IPS DF 6.9 (cell line): ENCODE data around the gene HYLS1.
"Not testable (repeated sequence)": the region's sequence is repeated elsewhere in the genome, so short reads cannot be mapped to it uniquely, and the experiment has no call there.

ENCODE experiments used
- DNase-seq: peaks from one replicate; pipeline ENCODE4 v3.0.0-alpha.2; 2013; ENCODE audit warnings: low read depth, low spot score
- H3K27ac ChIP-seq: one replicate; pipeline ENCODE4 v1.5.1; 2013; ENCODE audit warnings: low read length, control low read depth
- H3K27me3 ChIP-seq: 2 replicates; pipeline ENCODE4 v1.6.1; 2013; ENCODE audit warnings: mild to moderate bottlenecking, low read length; ENCODE audit not compliant: control insufficient read depth, insufficient read depth
- H3K36me3 ChIP-seq: 2 replicates; pipeline ENCODE4 v1.6.1; 2013; ENCODE audit warnings: low read length; ENCODE audit not compliant: control insufficient read depth, insufficient read depth
- H3K4me1 ChIP-seq: 2 replicates; pipeline ENCODE4 v1.6.1; 2013; ENCODE audit warnings: low read length; ENCODE audit not compliant: control insufficient read depth, insufficient read depth
- H3K4me3 ChIP-seq: 2 replicates; pipeline ENCODE4 v1.5.1; 2013; ENCODE audit warnings: mild to moderate bottlenecking, low read length
- H3K9me3 ChIP-seq: 2 replicates; pipeline ENCODE4 v1.6.1; 2013; ENCODE audit warnings: low read length, inconsistent platforms; ENCODE audit not compliant: control insufficient read depth, insufficient read depth
- WGBS: extraction: QIAGEN DNeasy Blood & Tissue Kit; methylation state at CpG from one replicate; pipeline ENCODE4 v1.1.7; 2013; ENCODE audit warnings: mixed read lengths, missing lambda C conversion rate; ENCODE audit not compliant: insufficient read length, insufficient coverage; 5-methylcytosine and 5-hydroxymethylcytosine counted together

Gene HYLS1

DNA sequence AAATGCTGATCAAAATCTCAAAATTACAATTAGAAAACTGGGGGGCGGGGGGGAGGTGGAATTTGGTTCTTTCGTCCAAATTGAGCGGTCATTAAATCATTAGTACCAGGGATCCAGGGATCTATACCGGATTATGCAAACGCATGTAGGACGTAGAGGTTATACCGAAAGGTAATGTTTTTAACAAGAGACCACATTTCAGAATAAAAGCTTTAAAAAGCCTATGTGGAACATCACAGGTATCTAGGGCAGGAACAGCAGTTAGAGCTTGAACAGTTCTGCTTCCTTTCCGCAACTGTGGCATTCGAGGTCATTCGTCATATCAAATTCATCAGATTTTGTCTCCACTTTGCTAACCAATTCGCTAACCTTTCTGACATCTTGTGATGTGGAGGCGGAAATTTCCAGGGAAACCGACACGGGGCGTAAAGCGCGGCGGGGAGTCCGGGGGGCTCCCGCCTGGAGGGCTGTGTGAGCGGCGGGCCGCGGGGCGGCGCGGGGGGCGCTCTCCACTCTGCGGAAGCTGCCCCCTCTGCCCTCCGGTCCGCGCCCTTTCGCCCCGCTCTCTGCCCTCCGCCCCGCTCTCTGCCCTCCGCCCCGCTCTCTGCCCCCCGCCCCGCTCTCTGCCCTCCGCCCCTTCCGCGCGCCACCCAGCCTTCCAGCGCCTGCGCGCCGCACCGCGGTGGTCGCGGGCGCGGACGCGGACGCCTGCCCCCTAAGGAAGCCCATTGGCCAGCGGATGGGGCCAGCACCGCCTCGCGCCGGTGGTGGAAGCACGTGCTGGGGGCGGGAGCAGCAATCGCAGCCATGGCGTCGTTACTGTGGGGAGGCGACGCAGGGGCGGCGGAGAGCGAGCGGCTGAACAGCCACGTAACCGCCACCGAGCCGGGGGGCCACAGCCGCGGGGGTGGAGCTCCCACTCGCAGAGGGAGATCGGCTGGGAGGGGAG, 16.5 kb downstream of the HYLS1 start, which contains the start of gene DDX25:
Gene DDX25 (plus strand): TSS at position 798 of the 949 bp plus-strand sequence. CDS start 10 bp downstream, at position 808.
- no peaks in the 10 kb centered on the region for H3K9me3 ChIP-seq
- no peak for DNase-seq
- H3K27me3 ChIP-seq = peaks cover 8% of the 10 kb centered on the region; the same call in 1 of the 2 replicates
- no peaks in the 10 kb centered on the region; the same call in 1 of the 2 replicates for H3K36me3 ChIP-seq
- H3K4me3 ChIP-seq = peak within 1 kb of the TSS; percentile 47; the same call in 1 of the 2 replicates
- H3K27ac ChIP-seq = no peak within 1 kb of the TSS
- no peaks in the 10 kb centered on the region for H3K4me1 ChIP-seq
- WGBS = no CpG with 5 or more reads among the region's 81 CpGs

DNA sequence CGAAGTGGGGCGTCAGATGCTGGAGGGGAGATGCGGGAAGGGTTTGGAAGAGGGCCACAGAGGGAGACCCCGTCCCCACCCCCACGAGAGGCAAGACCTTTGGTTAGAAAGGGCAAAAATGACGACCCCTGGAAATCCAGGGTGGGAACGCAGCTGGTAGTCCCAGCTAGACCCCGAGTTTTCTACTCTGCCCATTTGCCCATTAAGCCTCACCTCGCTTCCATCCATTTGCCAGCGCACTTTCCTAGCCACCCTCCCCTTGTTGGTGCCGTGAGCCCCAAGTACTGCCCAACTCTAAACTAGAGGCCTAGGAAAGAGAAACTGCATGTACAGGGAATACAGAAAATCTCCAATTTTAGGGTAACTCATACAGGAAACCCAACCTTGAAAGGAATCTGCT, 17.2 kb downstream of the HYLS1 start:
- DNase-seq = no peak
- WGBS = no CpG with 5 or more reads among the region's 11 CpGs
- Histone ChIP-seq H3K27me3 (peaks cover 8% of the 10 kb centered on the region; the same call in 1 of the 2 replicates), H3K4me3 (peak overlapping the region; percentile 47; the same call in 1 of the 2 replicates), H3K27ac (no peak overlapping the region), H3K4me1 (no peaks in the 10 kb centered on the region), H3K9me3 (no peaks in the 10 kb centered on the region), H3K36me3 (no peaks in the 10 kb centered on the region)

DNA sequence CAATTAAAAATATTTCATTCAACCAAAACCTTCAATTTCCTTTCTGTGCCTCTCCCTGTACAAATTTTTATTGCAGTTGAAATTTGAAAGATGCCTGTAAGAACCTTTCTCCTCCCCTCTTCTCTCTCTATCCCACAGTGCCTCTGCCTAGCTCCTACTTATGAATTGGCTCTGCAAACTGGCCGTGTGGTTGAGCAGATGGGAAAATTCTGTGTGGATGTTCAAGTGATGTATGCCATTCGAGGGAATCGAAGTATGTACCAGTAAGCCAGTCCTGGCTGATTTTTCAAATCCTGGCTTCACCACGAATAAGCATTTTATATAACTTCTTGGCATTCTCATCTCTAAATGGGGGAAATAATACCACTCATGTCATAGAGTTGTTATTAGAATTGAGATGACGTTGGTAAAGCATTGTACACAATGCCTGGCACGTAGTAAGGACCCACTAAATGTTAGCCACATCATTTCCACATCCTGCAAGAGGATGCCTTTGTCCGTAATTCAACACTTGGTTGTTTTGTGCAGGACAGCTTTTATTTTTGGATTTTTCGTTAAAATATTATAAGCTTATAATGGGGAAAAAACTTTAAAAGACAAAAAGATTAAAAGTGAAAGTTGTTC, 22.9 kb downstream of the HYLS1 start:
- DNase-seq = no peak
- Histone ChIP-seq H3K36me3 (no peaks in the 10 kb centered on the region), H3K27me3 (no peaks in the 10 kb centered on the region), H3K9me3 (no peaks in the 10 kb centered on the region), H3K27ac (no peak overlapping the region), H3K4me1 (no peaks in the 10 kb centered on the region), H3K4me3 (no peak overlapping the region)
- 100% methylated on average over 1 of the region's 8 CpGs for WGBS

DNA sequence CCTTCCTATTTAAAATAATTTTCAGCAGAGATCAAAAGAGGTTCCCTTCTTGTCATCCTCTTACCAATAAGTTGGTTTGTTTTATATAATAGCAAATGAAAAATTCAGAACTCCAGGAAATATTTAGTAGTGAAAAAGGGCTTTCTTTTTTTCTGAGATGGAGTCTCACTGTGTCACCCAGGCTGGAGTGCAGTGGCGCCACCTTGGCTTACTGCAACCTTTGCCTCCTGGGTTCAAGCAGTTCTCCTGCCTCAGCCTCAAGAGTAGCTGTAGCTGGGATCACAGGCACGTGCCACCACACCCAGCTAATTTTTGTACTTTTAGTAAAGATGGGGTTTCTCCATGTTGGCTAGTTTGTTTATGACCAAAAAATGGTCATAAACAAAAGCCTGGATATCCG, 27.1 kb downstream of the HYLS1 start:
- H3K27ac ChIP-seq, H3K27me3 ChIP-seq, DNase-seq, H3K4me1 ChIP-seq, H3K9me3 ChIP-seq, H3K4me3 ChIP-seq, H3K36me3 ChIP-seq: not testable (repeated sequence)
- WGBS = no CpG with 5 or more reads among the region's 3 CpGs

DNA sequence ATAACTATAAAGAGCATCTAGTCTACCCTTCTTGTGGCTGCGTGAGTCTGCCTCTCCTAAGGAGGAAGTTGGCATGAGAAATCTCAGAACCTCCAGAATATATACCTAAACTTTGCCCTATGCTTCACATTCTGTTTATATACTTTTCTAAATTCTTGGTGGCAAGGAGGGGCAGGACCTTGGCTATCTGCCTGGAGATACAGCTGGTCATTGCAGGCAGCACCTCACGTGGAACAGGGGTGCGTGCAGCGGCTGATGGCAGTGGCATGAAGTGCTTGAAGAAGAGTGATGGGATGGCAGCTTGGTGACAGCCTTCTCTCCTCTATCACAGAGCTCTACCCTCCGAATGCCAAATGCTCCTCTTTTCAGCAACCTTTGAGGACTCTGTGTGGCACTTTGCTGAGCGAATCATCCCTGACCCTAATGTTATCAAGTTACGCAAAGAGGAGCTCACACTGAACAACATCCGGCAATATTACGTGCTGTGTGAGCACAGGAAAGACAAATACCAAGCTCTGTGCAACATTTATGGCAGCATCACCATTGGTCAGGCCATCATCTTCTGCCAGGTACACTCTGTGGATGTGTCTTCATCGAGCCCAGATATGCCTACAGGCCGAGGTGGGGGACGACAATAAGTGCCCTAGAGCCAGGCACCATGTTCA, 29.3 kb downstream of the HYLS1 start:
- Histone ChIP-seq H3K4me1 (no peaks in the 10 kb centered on the region), H3K27ac (no peak overlapping the region), H3K36me3 (0 out of 2 replicates have a peak, but pooled peaks cover 2% of the 10 kb centered on the region), H3K27me3 (no peaks in the 10 kb centered on the region), H3K4me3 (no peak overlapping the region), H3K9me3 (no peaks in the 10 kb centered on the region)
- no peak for DNase-seq
- WGBS = no CpG with 5 or more reads among the region's 12 CpGs

DNA sequence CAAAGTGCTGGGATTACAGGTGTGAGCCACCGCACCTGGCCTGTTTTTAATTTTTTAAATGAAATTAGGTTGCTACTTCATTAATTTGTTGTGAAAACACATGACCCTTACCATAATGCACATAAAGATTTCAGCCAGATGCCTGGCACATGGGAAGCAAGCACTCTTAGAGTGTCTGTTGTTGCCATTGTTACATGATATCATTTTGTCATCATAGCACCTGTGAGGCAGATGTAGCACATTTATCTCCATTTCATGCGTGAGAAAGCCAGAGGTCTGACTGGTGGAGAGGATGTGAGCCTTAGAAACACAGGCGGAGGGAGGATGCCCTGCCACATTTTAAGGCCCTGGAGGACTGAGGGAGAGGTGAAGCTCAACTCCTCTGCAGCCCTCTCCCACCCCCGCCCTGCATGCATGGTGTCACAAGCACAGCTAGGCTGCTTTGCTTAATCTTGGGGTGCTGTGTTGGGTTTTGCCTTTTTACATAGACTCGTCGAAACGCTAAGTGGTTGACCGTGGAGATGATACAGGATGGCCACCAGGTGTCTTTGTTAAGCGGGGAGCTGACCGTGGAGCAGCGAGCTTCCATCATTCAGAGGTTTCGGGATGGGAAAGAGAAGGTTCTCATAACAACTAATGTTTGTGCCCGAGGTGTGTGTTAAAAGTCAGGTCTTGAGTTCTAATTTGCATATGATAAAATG, 30.8 kb downstream of the HYLS1 start:
- no peaks in the 10 kb centered on the region for H3K4me1 ChIP-seq
- no peak overlapping the region for H3K27ac ChIP-seq
- no peak for DNase-seq
- no peaks in the 10 kb centered on the region for H3K27me3 ChIP-seq
- WGBS = no CpG with 5 or more reads among the region's 13 CpGs
- 0 out of 2 replicates have a peak, but pooled peaks cover 2% of the 10 kb centered on the region for H3K36me3 ChIP-seq
- no peak overlapping the region for H3K4me3 ChIP-seq
- no peaks in the 10 kb centered on the region for H3K9me3 ChIP-seq

DNA sequence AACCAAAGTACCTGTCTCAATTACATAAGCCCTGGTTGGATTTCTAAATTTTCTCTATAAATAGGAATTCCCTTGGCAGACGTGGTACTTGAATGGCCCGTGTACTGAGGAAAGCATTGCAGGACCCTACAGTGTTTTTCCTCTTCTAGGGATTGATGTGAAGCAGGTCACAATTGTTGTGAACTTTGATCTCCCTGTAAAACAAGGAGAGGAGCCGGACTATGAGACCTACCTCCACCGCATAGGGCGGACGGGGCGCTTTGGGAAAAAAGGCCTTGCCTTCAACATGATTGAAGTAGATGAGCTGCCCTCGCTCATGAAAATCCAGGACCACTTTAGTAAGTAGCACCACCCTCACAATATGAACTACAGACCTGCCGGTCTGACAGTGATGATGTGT, 33.6 kb downstream of the HYLS1 start:
- WGBS = no CpG with 5 or more reads among the region's 9 CpGs
- H3K4me3 ChIP-seq = no peak overlapping the region

DNA sequence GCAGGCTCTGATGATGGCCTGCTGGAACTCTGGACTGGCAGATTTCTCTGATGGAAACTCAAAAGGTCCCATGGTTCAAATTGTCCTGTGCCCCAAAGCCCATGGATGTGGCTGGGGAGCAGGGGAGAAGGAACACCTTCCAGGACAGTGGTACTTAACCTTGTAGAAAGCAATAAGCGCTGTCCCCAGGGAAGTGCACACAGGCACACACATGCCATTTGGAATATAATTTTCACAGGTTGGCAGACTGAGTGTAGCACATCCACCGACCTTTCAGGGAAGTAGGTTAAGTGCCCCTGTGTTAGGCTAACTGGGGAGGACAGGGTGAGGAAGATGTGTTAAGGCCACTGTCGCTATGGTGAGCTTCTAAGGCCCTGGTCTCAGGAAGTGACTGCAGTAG, 34.7 kb downstream of the HYLS1 start:
- Histone ChIP-seq H3K27me3 (no peaks in the 10 kb centered on the region), H3K9me3 (no peaks in the 10 kb centered on the region), H3K4me1 (no peaks in the 10 kb centered on the region), H3K4me3 (no peak overlapping the region), H3K27ac (no peak overlapping the region), H3K36me3 (no peaks in the 10 kb centered on the region)
- WGBS = no CpG with 5 or more reads among the region's 3 CpGs
- DNase-seq = no peak

More for the DNA sequence above, 33.6 kb downstream of the HYLS1 start:
- Histone ChIP-seq H3K27me3 (no peaks in the 10 kb centered on the region), H3K9me3 (no peaks in the 10 kb centered on the region), H3K27ac (no peak overlapping the region), H3K36me3 (0 out of 2 replicates have a peak, but pooled peaks cover 2% of the 10 kb centered on the region), H3K4me1 (no peaks in the 10 kb centered on the region)
- no peak for DNase-seq

DNA sequence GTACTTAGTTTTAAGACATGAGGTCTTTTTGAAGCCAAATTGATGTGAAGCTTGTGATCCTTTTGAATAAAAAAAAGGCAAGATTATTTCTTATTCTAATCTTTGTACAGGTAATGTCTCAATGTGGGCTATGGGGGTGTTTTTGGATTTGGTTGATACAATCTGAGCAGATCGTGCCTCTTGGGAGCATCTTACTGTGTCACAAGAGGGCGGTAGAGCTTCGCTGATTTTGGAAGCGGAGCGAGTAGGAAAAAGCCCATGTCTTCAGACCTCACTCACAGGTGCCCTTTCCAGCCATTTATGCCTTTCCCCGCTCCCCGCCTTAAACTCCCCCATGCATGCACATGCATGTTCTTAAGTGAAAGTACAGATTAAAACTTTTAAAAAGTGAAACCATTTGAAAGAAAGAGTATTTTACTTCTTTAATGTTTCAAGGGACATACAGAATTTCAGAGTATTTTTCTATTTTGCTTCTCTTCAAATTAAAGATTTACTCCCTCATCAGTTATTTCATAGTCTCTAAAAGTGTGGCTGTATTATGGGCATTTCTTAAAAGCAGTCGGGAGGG, 35.6 kb downstream of the HYLS1 start:
- no peak overlapping the region for H3K27ac ChIP-seq
- no peaks in the 10 kb centered on the region for H3K36me3 ChIP-seq
- H3K4me1 ChIP-seq = no peaks in the 10 kb centered on the region
- H3K4me3 ChIP-seq = no peak overlapping the region
- no peaks in the 10 kb centered on the region for H3K27me3 ChIP-seq
- WGBS = no CpG with 5 or more reads among the region's 8 CpGs
- no peak for DNase-seq
- no peaks in the 10 kb centered on the region for H3K9me3 ChIP-seq
